Chondrocyte (in vitro differentiated cells): ENCODE measurements around the gene ZNF185. TPM values are rescaled to one million over a fixed set of nuclear protein-coding genes. Genes with fewer than 3 reads are reported as not detected.

Experiments used
- DNase-seq: peaks from one replicate; pipeline ENCODE4 v3.0.0; 2021; ENCODE audit warnings: mixed read lengths, low spot score
- H3K27ac Mint-ChIP-seq: one replicate; pipeline ENCODE4 v1.8.0; 2021; ENCODE audit warnings: mild to moderate bottlenecking, moderate library complexity, mixed read lengths; ENCODE audit not compliant: unreplicated experiment
- H3K27me3 Mint-ChIP-seq: 2 replicates; pipeline ENCODE4 v1.8.0; 2021; ENCODE audit warnings: low read depth, mixed read lengths
- H3K36me3 Mint-ChIP-seq: 2 replicates; pipeline ENCODE4 v1.8.0; 2021; ENCODE audit warnings: low read depth, mixed read lengths
- H3K4me1 Mint-ChIP-seq: 2 replicates; pipeline ENCODE4 v1.8.0; 2021; ENCODE audit warnings: low read depth, mild to moderate bottlenecking, mixed read lengths
- H3K4me3 Mint-ChIP-seq: one replicate; pipeline ENCODE4 v1.8.0; 2021; ENCODE audit warnings: mild to moderate bottlenecking, moderate library complexity, mixed read lengths; ENCODE audit not compliant: unreplicated experiment
- H3K9me3 Mint-ChIP-seq: 2 replicates; pipeline ENCODE4 v1.8.0; 2021; ENCODE audit warnings: low read depth, mixed read lengths
- CTCF ChIP-seq: fragments of 200-600 bp; sonication (generic); IDR thresholded peaks from 2 replicates; pipeline ENCODE4 v1.5.0; 2021; ENCODE audit warnings: antibody characterized with exemption, mild to moderate bottlenecking, moderate library complexity
- total RNA-seq: library from RNA; stranded (reverse); gene quantifications from 3 replicates; pipeline ENCODE4 v1.2.1, GENCODE V29; 2021

Gene ZNF185
- total RNA-seq, 1 donor from 2014 or later, result 14.0 TPM

GRCh38 chrX:152945021-152945979 lies 47.4 kb downstream of the ZNF185 start:
- peak; percentile 77 for DNase-seq
- no peak for TF ChIP-seq CTCF
- H3K4me3 Mint-ChIP-seq, result no peak overlapping the region
- H3K36me3 Mint-ChIP-seq, result peaks cover 7% of the 10 kb centered on the region
- H3K27ac Mint-ChIP-seq, result no peak overlapping the region
- no peaks in the 10 kb centered on the region for H3K9me3 Mint-ChIP-seq
- H3K27me3 Mint-ChIP-seq, result no peaks in the 10 kb centered on the region
- H3K4me1 Mint-ChIP-seq, result peaks cover 14% of the 10 kb centered on the region

- peaks cover 7% of the 10 kb centered on the region for H3K36me3 Mint-ChIP-seq
- H3K4me1 Mint-ChIP-seq, result peaks cover 9% of the 10 kb centered on the region
- no peaks in the 10 kb centered on the region for H3K27me3 Mint-ChIP-seq
- DNase-seq, result peak; percentile 68
- no peak for TF ChIP-seq CTCF
- H3K27ac Mint-ChIP-seq, result no peak overlapping the region
- no peak overlapping the region for H3K4me3 Mint-ChIP-seq
- H3K9me3 Mint-ChIP-seq, result no peaks in the 10 kb centered on the region
Measured at GRCh38 chrX:152946681-152947080, 48.8 kb downstream of the ZNF185 start.

Other genes with a start within 250 kb of the ZNF185 start
- gene MAGEA3, start 199.3 kb upstream of the ZNF185 start, total RNA-seq, result not detected in 3 replicates
- not detected in 3 replicates for gene CSAG2, start 188.8 kb upstream of the ZNF185 start, total RNA-seq
- not detected in 3 replicates for gene MAGEA2B, start 183.4 kb upstream of the ZNF185 start, total RNA-seq
- not detected in 3 replicates for gene CSAG1, start 164.3 kb upstream of the ZNF185 start, total RNA-seq
- not detected in 3 replicates for gene MAGEA12, start 164.3 kb upstream of the ZNF185 start, total RNA-seq
- not detected in 3 replicates for gene MAGEA2, start 144.2 kb upstream of the ZNF185 start, total RNA-seq
- gene CSAG3, start 138.8 kb upstream of the ZNF185 start, total RNA-seq, result not detected in 3 replicates
- gene MAGEA6, start 128.4 kb upstream of the ZNF185 start, total RNA-seq, result not detected in 3 replicates
- gene CETN2, start 67.3 kb upstream of the ZNF185 start, total RNA-seq, result 27.0 to 42.3 TPM (median 30.0 TPM) in 3 replicates
- 18.1 to 20.3 TPM (median 18.7 TPM) in 3 replicates for gene NSDHL, start 67.0 kb upstream of the ZNF185 start, total RNA-seq
- not detected in 3 replicates for gene PNMA5, start 96.0 kb downstream of the ZNF185 start, total RNA-seq
- gene PNMA3, start 158.4 kb downstream of the ZNF185 start, total RNA-seq, result 0.12 to 0.67 TPM (median 0.67 TPM) in 3 replicates
- 0.97 to 5.9 TPM (median 4.7 TPM) in 3 replicates for gene PNMA6A, start 174.4 kb downstream of the ZNF185 start, total RNA-seq